OCI-LY7 (cell line): ENCODE data around the gene FOXN4.

Experiments used
- EZH2phosphoT487 ChIP-seq: fragments of 200-600 bp; sonication (generic); IDR thresholded peaks from 2 replicates; pipeline ENCODE4 v1.6.1; 2018; ENCODE audit warnings: low read depth, borderline replicate concordance, mild to moderate bottlenecking, mixed run types, antibody characterized with exemption, low read length, moderate library complexity, mixed read lengths
- TF ChIP-seq, protein P1 (sequence below): fragments of 200-600 bp; sonication (generic); conservative IDR thresholded peaks from 2 replicates; pipeline ENCODE4 v1.5.1; 2014; ENCODE audit warnings: mild to moderate bottlenecking, antibody characterized with exemption, low read length, moderate library complexity, mixed read lengths

- TF ChIP-seq, protein P1, sequence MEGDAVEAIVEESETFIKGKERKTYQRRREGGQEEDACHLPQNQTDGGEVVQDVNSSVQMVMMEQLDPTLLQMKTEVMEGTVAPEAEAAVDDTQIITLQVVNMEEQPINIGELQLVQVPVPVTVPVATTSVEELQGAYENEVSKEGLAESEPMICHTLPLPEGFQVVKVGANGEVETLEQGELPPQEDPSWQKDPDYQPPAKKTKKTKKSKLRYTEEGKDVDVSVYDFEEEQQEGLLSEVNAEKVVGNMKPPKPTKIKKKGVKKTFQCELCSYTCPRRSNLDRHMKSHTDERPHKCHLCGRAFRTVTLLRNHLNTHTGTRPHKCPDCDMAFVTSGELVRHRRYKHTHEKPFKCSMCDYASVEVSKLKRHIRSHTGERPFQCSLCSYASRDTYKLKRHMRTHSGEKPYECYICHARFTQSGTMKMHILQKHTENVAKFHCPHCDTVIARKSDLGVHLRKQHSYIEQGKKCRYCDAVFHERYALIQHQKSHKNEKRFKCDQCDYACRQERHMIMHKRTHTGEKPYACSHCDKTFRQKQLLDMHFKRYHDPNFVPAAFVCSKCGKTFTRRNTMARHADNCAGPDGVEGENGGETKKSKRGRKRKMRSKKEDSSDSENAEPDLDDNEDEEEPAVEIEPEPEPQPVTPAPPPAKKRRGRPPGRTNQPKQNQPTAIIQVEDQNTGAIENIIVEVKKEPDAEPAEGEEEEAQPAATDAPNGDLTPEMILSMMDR = no peak
- TF ChIP-seq EZH2phosphoT487 = no peak
Measured at GRCh38 chr12:109263439-109263838, 45.6 kb downstream of the FOXN4 start.
